ENCODE measurements around the gene MAP2. TPM values are rescaled to one million over a fixed set of nuclear protein-coding genes. Genes with fewer than 3 reads are reported as not detected.

Gene MAP2
- total RNA-seq, 2 experiments from 2014 or later, result 0.10 TPM; not detected in 1

- no peaks in the 10 kb centered on the region for H3K9me2 ChIP-seq (ENCODE audit: insufficient read depth, low read length)
- H3K4me2 ChIP-seq (ENCODE audit: low read length), result no peak overlapping the region
- intact Hi-C loops (cut with micrococcal nuclease; ENCODE audit: unreplicated experiment), result no loop called here
- H3K9me3 ChIP-seq (ENCODE audit: low read length), result no peaks in the 10 kb centered on the region
- H3K4me1 ChIP-seq (ENCODE audit: insufficient read depth, low read length, poor library complexity, severe bottlenecking), result no peaks in the 10 kb centered on the region
- no peak for TF ChIP-seq CTCF (conservative IDR thresholded peaks at IDR 0.05; ENCODE audit: low read length)
- H3K4me3 ChIP-seq (ENCODE audit: low read depth, low read length, poor library complexity, severe bottlenecking), result no peak overlapping the region
- no peaks in the 10 kb centered on the region for H3K36me3 ChIP-seq (ENCODE audit: insufficient read depth, low read length)
- H3K79me2 ChIP-seq (ENCODE audit: insufficient read depth, low read depth, low read length), result no peaks in the 10 kb centered on the region
- no peak for DNase-seq (ENCODE audit: low spot score)
- H2AFZ ChIP-seq (ENCODE audit: low read length), result no peak overlapping the region
- no TSS peak for BruUV-seq (replicated peaks)
- ChIA-PET POLR2A (interaction anchor here (0.6 kb wide), 1 partner anchor 19 kb away, joined by 3 read pairs; no protein-coding TSS in a partner anchor), CTCF (ENCODE audit: unreplicated experiment) (no interaction called here)
- no peaks in the 10 kb centered on the region for H4K20me1 ChIP-seq (ENCODE audit: insufficient read depth, low read length)
- H3K27ac ChIP-seq (ENCODE audit: low read depth, low read length, poor library complexity, severe bottlenecking), result no peak overlapping the region
Measured at GRCh38 chr2:209519906-209520305, 96.1 kb downstream of the MAP2 start.

- no peak overlapping the region for H3K27ac ChIP-seq (ENCODE audit: low read depth, low read length, poor library complexity, severe bottlenecking)
- H3K4me3 ChIP-seq (ENCODE audit: low read depth, low read length, poor library complexity, severe bottlenecking), result no peak overlapping the region
- H4K20me1 ChIP-seq (ENCODE audit: insufficient read depth, low read length), result no peaks in the 10 kb centered on the region
- H3K79me2 ChIP-seq (ENCODE audit: insufficient read depth, low read depth, low read length), result no peaks in the 10 kb centered on the region
- ChIA-PET POLR2A (interaction anchor here (0.6 to 1.3 kb wide), 5 partner anchors 9 to 1537 kb away, joined by 3 to 4 read pairs (median 3); no protein-coding TSS in a partner anchor), CTCF (ENCODE audit: unreplicated experiment) (no interaction called here)
- intact Hi-C loops (cut with micrococcal nuclease; ENCODE audit: unreplicated experiment), result no loop called here
- H3K36me3 ChIP-seq (ENCODE audit: insufficient read depth, low read length), result no peaks in the 10 kb centered on the region
- no peak overlapping the region for H3K4me2 ChIP-seq (ENCODE audit: low read length)
- no TSS peak for BruUV-seq (replicated peaks)
- peak overlapping the region; percentile 62; the same call in 1 of the 2 replicates for H2AFZ ChIP-seq (ENCODE audit: low read length)
- no peaks in the 10 kb centered on the region for H3K9me2 ChIP-seq (ENCODE audit: insufficient read depth, low read length)
- peaks cover 12% of the 10 kb centered on the region for H3K4me1 ChIP-seq (ENCODE audit: insufficient read depth, low read length, poor library complexity, severe bottlenecking)
- DNase-seq (ENCODE audit: low spot score), result no peak
- TF ChIP-seq CTCF (conservative IDR thresholded peaks at IDR 0.05; ENCODE audit: low read length), result no peak
- no peak for TF ChIP-seq EZH2phosphoT487 (IDR thresholded peaks at IDR 0.05; ENCODE audit: borderline replicate concordance, low read depth, low read length)
- H3K9me3 ChIP-seq (ENCODE audit: low read length), result no peaks in the 10 kb centered on the region
Measured at GRCh38 chr2:209523041-209523740, 99.3 kb downstream of the MAP2 start.

GRCh38 chr2:209523867-209524266 lies 100.0 kb downstream of the MAP2 start:
- Histone ChIP-seq H3K9me2 (ENCODE audit: insufficient read depth, low read length) (no peaks in the 10 kb centered on the region), H3K9me3 (ENCODE audit: low read length) (no peaks in the 10 kb centered on the region), H3K4me1 (ENCODE audit: insufficient read depth, low read length, poor library complexity, severe bottlenecking) (peaks cover 12% of the 10 kb centered on the region), H3K79me2 (ENCODE audit: insufficient read depth, low read depth, low read length) (no peaks in the 10 kb centered on the region), H3K27ac (ENCODE audit: low read depth, low read length, poor library complexity, severe bottlenecking) (no peak overlapping the region), H3K4me3 (ENCODE audit: low read depth, low read length, poor library complexity, severe bottlenecking) (no peak overlapping the region), H2AFZ (ENCODE audit: low read length) (peak overlapping the region; percentile 62; the same call in 1 of the 2 replicates), H4K20me1 (ENCODE audit: insufficient read depth, low read length) (no peaks in the 10 kb centered on the region), H3K36me3 (ENCODE audit: insufficient read depth, low read length) (no peaks in the 10 kb centered on the region), H3K4me2 (ENCODE audit: low read length) (no peak overlapping the region)
- ChIA-PET CTCF (ENCODE audit: unreplicated experiment) (no interaction called here), POLR2A (interaction anchor here (0.6 to 1.3 kb wide), 4 partner anchors 10 to 1537 kb away, joined by 3 to 4 read pairs (median 3); no protein-coding TSS in a partner anchor)
- no peak for TF ChIP-seq EZH2phosphoT487 (IDR thresholded peaks at IDR 0.05; ENCODE audit: borderline replicate concordance, low read depth, low read length)
- 0 out of 2 replicates have a peak, but pooled peaks have one; percentile 1 for TF ChIP-seq CTCF (conservative IDR thresholded peaks at IDR 0.05; ENCODE audit: low read length)
- intact Hi-C loops (cut with micrococcal nuclease; ENCODE audit: unreplicated experiment), result no loop called here
- no TSS peak for BruUV-seq (replicated peaks)
- DNase-seq (ENCODE audit: low spot score), result no peak

All from OCI-LY7 (cell line).